HG03354 (cell line): Measurements from ENCODE around the gene MAP7D1.

ENCODE experiments used
- ATAC-seq: cut with Tn5 transposase; IDR thresholded peaks from one replicate; pipeline ENCODE4 v1.9.1; 2021; ENCODE audit warnings: mild to moderate bottlenecking; ENCODE audit not compliant: unreplicated experiment, poor library complexity, severe bottlenecking

Gene MAP7D1

DNA sequence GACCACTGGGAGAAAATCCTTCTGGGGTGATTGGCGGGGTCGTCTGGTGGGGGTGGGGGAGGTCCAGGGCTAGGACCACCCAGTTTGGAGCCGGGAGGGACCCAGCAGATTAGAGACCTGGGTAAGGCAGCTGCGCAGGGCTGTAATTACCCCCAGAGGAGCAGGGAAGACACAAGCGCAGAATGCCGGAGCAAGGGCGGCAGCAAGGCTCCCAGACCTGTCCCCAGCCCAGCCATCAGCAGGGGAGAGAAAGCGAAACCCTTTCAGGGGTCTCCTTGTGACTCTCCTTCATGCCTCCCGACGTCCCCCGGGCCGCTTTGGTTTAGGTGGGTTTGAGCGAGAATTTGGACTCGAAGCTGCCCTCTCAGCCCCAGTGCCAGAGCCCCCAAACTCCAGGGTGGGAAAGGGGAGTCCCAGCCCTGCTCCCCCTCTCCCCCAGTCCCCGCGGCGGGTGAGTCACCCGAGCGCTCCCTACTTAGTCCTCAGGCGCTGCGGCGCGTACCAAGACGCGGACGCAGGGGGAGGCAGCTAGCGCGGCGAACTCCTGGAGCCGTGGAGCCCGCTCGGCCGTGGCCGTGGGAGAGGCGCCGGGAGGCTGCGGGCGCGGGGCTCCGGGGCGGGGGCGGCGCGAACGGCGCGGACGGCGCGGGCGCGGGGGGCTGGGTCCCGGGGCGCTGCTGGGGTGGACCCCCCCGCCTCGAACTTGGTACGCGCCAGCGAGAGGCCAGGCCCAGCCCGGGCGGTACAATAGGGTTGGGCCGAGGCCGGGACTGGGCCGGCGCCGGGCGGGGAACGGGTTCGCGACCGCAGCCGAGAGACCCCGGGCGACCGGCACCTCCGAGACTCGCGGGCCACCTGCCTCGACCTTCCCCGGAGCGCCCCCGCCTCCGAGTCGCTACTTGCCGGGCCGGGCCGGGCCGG lies at the start of gene MAP7D1:
TSS of gene MAP7D1 (plus strand) at position 753 of the 921 bp plus-strand sequence. CDS start 258 bp downstream, outside the sequence.
- ATAC-seq = peak; percentile 63

DNA sequence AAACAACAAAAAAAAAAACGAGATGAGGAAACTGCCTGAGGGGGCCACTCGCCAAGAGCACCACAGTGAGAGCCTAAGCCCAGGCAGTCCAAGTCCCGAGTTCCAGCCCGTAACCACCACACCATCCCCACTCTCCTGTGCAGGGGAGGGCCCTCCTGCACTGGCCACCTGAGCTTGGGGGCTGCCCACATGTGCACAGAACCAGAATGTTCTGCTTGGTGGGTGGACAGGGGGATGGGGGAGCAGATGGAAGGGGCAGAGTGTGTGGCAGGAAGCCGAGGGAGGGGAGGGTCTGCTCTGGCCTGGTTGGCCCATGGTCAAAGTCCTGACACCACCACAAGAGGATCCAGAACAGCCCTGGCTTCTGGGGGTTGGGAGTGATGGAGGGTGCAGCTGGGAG lies 49.7 kb upstream of the MAP7D1 start:
- ATAC-seq = no peak

DNA sequence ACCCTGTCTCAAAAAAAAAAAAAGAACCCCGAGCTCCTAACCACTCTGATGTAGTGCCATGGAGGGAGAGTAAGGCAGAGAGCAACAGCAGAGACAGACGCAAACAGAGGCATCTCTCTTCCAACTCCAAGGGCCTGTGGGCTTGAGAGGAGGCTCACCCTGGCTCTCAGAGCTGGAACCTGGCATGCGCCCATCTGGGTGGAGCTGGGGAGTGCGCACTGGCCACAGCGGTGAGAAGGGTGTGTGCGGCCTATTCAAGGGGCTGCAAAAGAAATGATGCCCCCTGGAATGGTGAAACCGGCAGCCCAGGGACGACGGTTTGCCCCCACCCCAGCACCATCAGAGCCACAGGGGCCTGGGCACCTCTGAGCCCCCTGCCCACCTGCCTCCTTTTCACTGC lies 48.6 kb upstream of the MAP7D1 start:
- no peak for ATAC-seq

DNA sequence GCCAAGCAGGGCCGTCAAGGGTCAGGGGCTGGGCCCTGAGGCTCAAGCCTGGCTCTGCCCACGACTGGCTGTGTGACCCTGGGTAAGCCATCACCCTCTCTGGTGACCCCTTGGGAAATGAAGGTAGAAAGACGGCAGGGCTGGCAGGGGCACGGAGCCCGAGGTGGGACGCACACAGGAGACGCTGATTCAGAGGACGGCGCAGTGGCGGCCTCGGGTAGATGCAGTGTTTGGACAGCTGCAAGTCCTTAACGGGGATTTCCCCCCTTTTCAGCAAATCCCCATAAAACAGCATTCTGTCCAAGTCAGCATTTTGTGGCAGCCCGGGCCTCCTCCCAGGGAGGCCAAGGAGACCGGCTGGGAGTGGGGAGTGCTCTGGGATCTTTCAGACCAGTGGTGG lies 47.6 kb upstream of the MAP7D1 start:
- no peak for ATAC-seq

DNA sequence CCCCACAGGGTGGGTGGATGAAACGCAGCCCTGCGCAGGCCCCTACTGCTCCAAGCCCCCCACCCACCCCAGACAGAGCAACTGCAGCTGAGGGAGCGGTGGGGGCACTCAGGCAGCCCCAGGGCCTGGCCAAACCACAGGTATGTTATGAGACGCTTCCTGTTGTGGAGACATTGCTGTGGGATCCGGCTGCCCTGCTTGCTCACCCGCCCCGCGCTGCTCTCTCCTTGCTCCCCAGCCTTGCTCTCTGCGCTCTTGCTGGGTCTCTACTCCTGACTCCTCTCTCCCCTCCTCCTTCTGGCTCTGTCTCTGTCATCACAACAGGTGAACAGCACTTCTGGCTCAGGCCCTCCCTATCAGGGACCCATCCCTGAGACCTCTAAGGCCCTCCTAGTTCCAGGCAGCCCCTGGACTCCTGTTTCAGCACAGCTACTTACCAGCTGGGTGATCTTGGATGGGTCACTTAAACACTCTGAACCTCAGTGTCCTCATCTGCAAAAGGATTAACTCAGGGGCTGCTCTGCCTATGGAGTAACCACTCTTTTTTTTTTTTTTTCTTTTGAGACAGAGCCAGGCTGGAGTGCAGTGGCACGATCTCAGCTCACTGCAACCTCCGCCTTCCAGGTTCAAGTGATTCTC lies 46.8 kb upstream of the MAP7D1 start:
- ATAC-seq = no peak

DNA sequence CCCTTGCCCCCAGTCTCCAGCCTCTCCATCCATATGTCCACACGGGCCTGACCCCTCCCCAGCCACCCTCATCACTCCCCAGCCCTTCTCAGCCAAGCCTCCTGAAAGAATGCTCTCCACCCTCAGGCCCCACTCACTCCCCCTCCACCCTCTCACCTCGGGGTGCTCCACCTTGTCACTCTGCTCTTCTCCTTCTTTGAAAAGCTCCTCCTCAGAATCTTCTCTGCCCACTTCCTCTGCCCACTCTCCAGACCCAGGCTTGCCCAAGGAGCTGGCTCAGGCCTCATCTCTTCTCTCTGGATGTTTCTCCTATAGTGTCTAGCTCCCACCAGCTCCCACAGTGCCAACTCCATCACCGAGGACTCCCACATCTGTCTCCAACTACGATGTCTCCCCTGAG lies 44.8 kb upstream of the MAP7D1 start:
- ATAC-seq = no peak

DNA sequence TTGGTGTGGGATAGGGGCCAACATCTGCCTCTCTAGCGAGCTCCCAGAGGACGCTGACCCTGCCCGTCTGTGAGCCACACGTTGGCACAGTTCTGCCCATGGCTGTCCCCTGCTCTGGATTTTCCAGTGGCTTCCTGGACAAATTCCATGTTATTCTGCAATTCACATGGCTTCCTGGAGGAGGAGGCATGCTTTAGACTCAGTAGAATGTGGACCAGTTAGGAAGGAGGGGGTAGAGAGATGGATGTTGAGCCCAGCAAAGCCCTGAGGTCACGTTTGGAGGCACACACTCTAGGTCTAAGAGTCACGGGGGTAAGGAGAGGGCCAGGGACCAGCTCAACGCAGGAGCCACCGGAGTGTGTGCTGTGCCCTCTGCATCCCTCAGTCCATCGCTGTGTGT lies 43.1 kb upstream of the MAP7D1 start:
- no peak for ATAC-seq

DNA sequence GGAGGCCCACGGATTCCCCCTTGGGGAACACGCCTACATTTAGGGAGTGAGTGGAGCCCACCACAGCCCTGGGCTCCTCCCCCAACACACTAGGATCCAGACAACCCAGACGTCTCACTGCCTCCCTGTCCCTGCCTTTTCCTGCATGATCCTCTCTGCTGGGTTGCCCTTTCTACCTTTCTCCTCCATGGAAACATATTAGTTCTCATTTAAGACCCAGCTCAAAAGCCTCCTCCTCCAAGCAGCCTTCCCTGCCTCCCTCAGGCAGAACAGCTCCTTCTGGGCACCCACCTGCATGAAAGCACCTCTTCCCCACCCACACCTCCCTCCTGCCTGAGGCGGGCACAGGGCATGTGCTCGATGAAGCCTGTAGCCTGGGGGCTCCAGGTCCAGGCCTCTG lies 41.6 kb upstream of the MAP7D1 start:
- ATAC-seq = no peak

DNA sequence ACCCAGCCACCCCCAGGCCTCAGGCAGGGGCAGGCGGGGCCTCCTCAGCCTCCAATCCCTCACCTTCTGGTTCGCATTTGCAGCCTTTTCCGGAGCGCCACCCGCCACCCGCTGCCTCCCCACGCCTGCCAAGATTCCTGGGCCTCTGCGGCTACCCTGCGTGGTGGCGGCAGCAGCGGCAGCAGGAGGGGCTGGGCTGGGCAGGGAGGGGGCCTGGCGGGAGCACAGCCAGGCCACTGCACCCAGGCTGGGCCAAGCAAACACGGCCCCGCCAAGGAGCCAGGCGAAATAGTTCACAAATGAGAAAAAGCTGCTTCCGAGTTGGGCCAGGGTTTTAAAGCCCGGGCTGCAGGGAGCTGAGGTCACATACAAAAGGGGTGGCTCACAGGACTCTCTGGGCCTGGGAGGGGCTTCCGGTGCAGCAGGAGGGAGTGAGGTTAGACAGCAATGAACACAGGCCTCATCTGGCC lies 40.7 kb upstream of the MAP7D1 start:
- ATAC-seq = no peak

DNA sequence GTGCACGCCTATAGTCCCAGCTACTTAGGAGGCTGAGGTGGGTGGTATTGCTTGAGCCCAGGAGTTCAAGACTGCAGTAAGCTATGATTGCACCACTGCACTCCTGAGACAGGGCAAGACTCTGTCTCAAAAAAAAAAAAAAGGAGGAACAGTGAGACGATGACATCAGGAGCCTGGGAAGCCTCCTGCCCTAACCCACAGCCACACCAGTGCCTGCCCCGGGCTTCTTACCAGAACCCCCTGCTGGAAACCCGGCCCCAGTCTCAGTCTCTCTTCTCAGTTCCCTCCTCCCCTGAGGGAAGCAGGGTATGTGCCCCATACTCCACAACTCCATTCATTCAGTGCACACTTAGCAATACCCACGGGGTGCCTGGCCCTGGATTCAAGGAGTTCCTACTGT lies 40.0 kb upstream of the MAP7D1 start:
- no peak for ATAC-seq

DNA sequence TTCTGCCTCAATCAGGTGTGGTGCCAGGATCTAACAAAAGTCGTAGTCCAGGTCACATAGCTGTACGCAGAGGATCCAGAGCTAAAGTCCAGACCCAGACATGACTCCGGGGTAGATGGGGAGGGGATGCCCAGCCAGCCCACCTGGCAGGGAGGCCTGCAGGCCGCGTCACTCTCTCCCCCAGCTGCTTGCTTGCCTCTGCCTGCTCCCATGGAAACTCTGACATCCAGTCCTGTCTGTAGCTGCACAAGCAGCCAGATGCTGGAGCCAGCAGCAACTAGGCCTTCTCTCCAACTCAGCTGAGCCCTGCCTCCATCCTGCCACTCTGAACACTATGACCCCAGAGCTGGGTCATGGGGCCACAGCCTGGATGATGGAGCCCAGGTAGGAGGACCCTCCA lies 39.1 kb upstream of the MAP7D1 start:
- no peak for ATAC-seq

DNA sequence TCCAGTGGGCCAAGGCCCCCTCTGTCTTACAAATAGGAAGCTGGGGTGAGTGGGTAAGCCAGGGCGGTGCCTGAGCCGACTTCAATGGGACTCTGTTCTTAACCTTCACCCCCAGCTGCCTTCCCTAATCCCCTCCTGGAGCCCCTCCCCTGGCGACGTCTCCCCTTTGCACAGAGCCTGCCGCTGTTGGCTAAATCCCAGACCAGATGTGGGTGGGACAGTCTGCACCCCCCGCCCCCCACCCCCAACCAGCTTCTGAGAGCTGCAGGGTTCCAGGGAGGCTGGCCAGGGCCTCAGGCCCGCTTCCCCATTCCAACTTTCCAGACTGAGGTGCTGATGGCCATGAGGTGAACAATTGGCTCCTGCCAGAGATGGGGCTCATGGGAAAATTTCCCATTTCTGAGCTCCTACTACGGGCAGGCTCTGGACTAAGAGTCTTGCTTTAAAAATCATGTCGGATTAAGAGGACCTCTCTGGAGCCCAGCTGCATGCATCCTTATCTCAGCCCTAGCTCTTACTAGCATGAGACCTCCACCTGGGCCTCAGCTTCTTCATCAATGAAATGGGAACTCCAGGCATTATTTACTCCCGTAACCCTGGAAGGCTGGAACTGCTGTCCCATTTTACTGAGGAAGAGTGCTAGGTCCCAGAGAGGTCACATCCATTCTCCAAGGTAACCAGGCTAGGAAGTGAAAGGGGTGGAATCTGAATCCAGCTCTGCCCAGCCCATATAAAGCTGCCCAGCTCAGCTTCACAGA lies 37.3 kb upstream of the MAP7D1 start:
- no peak for ATAC-seq

DNA sequence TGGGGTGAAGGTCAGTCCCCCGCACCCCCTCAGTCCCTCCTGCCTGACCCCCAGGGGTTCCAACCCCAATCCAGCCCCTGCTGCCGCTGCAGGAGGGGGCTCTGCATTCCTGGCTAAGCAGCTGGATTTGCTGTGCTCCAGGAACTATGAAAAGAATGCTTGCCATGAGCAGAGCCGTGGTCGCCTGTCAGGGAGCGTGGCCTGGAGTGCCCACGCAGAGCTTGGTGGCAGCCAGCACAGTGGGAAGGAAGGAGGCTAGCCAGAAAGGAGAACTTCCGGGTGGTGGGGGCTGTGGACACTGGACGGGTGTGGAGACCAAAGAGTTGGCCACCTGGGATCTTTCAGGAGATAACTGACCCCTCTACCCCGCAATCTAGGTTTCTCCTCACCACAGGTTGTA lies 36.5 kb upstream of the MAP7D1 start:
- no peak for ATAC-seq

DNA sequence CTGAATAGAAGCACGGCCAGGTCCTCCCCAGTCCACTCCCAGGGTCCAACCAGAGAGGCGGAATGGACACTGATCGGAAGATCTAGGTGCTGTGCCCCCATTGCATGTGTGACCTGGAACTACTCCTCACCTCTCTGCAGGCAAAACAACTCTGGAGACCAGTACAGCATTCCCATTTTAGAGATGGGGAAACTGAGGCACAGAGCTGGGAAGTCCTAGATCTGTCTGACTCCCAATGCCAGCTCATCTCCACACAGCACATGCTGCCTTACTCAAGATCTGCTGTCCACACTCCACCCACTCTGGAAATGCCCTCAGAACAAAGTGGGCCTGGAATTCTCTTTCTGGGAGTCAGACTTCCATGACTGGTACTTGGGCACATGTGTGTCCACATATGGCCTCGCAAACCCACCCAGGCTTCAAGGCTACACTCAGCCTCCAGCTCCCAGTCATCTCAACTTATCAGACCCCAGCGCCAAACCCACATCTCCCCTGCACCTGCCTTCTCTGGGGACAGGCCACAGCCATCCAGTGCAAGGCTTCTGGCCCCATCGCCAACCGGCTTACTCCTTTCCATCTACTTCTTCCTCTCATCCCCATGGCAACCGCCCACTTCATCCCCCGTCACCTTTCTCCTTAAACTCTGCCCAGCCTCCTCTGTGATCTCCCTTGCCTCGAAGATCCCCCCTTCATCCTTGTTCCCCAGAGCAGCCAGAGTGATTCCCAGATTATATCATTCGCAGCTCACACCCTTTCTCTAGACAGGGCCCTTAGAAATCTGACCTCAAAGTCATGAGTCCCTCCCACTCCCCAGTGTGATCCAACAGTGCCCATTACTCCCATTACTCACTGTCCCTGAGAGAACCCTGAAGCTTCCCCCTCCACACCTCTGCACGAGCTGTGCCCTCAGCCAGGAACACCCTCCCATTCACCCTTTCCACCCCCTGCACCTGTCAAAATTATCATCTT lies 33.6 kb upstream of the MAP7D1 start:
- ATAC-seq = no peak

DNA sequence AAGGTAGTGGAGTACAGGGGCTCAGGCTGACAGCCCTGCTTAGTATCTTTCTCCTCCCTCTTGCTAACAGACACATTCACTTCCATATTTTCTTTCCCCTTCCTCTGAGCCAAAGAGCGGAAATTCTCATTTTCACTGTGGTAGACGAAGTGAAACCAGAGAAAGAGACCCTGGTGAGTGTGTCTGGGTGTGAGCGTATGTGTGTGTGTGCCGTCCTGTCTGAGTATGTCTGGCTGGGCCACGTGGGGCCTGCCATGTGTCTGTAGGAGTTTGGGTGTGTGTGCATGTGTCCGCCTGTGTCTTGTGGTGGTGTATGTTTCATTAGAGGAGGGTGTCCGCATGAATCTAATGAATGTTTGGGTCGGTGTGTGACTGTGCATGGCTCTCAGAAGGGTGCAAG lies 32.6 kb upstream of the MAP7D1 start:
- no peak for ATAC-seq

DNA sequence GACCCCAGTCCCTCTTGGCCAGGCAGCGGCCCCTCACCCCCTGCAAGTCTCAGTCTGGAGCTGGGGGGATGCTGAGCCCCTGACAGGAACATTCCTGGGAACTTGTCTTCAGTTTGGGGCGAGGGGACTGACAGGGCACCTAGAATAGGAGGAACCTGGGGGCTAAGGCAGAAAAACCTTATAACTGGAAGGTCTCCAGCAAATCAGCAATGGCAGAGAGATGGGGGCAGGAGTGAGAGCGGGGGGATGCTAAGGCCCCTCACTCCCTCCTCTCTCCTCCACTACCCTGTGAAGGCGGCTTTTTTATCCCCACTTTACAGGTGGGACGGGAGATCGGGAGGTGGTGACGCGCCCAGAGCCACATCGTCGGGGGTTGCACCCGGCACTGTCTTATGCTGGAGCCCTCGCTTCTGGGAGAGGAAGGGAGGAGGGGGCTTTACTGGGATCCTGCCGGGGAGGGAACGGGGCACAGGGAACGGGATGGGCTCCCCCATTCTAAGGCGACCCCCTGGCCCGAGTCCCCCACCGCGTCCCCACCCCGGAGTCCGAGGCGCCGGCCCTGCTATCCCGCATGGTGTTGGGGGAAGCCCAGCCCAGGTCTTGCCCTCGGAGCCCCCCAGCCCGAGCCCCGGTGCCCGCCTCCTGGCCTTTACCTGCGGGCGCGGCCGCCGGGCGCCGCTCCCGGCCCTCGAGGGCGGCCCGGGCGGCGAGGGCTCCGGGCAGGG lies 31.4 kb upstream of the MAP7D1 start:
- ATAC-seq = no peak

DNA sequence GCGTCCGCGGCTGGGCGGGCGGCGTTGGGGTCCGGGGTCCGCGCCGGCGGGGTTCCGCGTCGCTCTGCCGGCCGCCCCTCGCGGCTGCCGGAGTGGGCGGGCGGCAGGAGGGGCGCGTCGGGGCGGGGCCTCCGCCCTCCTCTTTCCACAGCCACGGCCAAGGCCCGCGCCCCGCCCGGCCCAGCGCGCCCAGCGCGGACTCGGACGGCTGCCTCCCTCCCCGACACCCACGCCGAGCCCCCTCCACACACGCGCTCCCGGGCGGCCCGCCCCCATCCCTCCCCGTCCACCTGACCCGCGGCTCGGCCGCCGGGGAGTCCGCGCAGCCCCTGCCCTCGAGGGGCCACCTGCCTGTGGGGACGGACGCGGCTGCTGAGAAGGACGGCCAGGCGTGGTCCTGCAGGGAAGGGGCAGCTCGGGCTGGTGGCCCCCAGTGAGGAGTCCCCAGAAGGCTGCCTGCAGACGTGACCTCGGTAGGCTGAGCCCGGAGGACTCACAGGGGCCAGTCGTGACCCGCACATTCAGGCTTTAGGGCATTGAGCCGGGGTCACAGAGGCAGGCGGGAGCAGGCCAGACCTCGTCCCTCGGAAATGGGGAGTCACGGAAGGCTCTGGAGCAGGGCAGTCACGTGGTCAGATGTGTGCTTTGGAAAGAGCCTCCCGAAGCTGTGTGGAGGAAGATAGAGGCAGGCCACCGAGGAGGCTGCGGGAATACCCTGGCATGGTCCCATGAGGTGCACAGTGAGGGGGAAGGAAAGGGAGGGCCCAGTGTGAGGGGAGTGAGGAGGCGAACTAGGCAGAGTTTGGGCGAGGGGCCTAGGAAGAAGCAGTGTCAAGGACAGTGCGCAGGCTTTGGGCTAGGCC lies 30.6 kb upstream of the MAP7D1 start, which contains the start of gene COL8A2:
TSS of gene COL8A2 (minus strand) at position 94 of the 863 bp plus-strand sequence. CDS start 24,980 bp downstream, outside the sequence.
- ATAC-seq = no peak
